SK-N-SH (cell line): ENCODE data around the gene USP12. TPM values are rescaled to one million over a fixed set of nuclear protein-coding genes. Genes with fewer than 3 reads are reported as not detected.

Source experiments
- CTCF ChIA-PET: fragments of 300-600, 350-600 bp; formaldehyde crosslinking; extraction: SDS; loops from one replicate; lab custom pipeline; 2021; lab: Yijun Ruan, JAX
- POLR2A ChIA-PET: fragments of 350-600 bp; sonication (Branson Sonifier 250); formaldehyde crosslinking; extraction: SDS; loops from one replicate; lab custom pipeline; 2020; ENCODE audit warnings: antibody characterized with exemption, inconsistent platforms; lab: Yijun Ruan, JAX
- DNase-seq: peaks from one replicate; pipeline ENCODE4 v3.0.0; 2012
- H2AFZ ChIP-seq: fragments of 200-600 bp; sonication (generic); 2 replicates; pipeline ENCODE4 v1.8.1; 2016; ENCODE audit warnings: antibody characterized with exemption, mild to moderate bottlenecking, low read depth
- H3F3A ChIP-seq: fragments of 200-600 bp; sonication (generic); replicated peaks from 2 replicates; pipeline ENCODE3; 2016; ENCODE audit warnings: antibody characterized with exemption, mild to moderate bottlenecking; ENCODE audit not compliant: insufficient read depth
- H3K27ac ChIP-seq, 2 experiments: fragments of 200-500 bp in 1 of 2; fragments of 200-600 bp in 1 of 2; sonication (Bioruptor generic) in 1 of 2; sonication (generic), shearing (Covaris generic) in 1 of 2; 2 replicates each; pipeline versions ENCODE4 v1.5.1 to v1.6.1; 2014 to 2016; ENCODE audit warnings: low read depth in 2 of 2, inconsistent platforms in 1 of 2, low read length in 1 of 2, mild to moderate bottlenecking in 1 of 2, mixed read lengths in 1 of 2
- H3K27me3 ChIP-seq: fragments of 200-600 bp; sonication (generic), shearing (Covaris generic); 2 replicates; pipeline ENCODE4 v1.6.1; 2016; ENCODE audit warnings: mixed run types; ENCODE audit not compliant: insufficient read depth
- H3K36me3 ChIP-seq, 2 experiments: fragments of 200-500 bp in 1 of 2; fragments of 200-600 bp in 1 of 2; sonication (Bioruptor generic) in 1 of 2; sonication (generic) in 1 of 2; replicated peaks in 1 of 2; 2 replicates each; pipeline versions ENCODE3 to v1.5.1; 2014 to 2016; ENCODE audit warnings: low read length in 1 of 2, mild to moderate bottlenecking in 1 of 2; ENCODE audit not compliant: insufficient read depth in 2 of 2, control insufficient read depth in 1 of 2
- H3K4me1 ChIP-seq, 2 experiments: fragments of 200-500 bp in 1 of 2; fragments of 200-600 bp in 1 of 2; sonication (Bioruptor generic) in 1 of 2; sonication (generic), shearing (Covaris generic) in 1 of 2; 2 replicates each; pipeline versions ENCODE4 v1.5.1 to v1.6.1; 2014 to 2016; ENCODE audit warnings: low read depth in 1 of 2, low read length in 1 of 2, mixed run types in 1 of 2; ENCODE audit not compliant: insufficient read depth in 2 of 2, control insufficient read depth in 1 of 2
- H3K4me2 ChIP-seq: fragments of 200-600 bp; sonication (generic), shearing (Covaris generic); 2 replicates; pipeline ENCODE4 v1.6.1; 2017; ENCODE audit warnings: mixed run types
- H3K4me3 ChIP-seq, 2 experiments: fragments of 200-500 bp in 1 of 2; fragments of 200-600 bp in 1 of 2; sonication (Bioruptor generic) in 1 of 2; sonication (generic), shearing (Covaris generic) in 1 of 2; 2 replicates each; pipeline versions ENCODE4 v1.5.1 to v1.8.1; 2014 to 2016; ENCODE audit warnings: low read depth in 2 of 2, inconsistent platforms in 1 of 2, low read length in 1 of 2, mild to moderate bottlenecking in 1 of 2, mixed read lengths in 1 of 2, moderate library complexity in 1 of 2
- H3K79me2 ChIP-seq: fragments of 200-600 bp; sonication (generic); 2 replicates; pipeline ENCODE4 v1.8.1; 2017; ENCODE audit warnings: mild to moderate bottlenecking; ENCODE audit not compliant: insufficient read depth
- H3K9ac ChIP-seq: fragments of 200-600 bp; sonication (generic); 2 replicates; pipeline ENCODE4 v1.6.1; 2017; ENCODE audit warnings: mixed run types
- H3K9me2 ChIP-seq: fragments of 200-600 bp; sonication (generic); 2 replicates; pipeline ENCODE4 v1.6.1; 2017; ENCODE audit warnings: mixed run types
- H3K9me3 ChIP-seq: fragments of 200-600 bp; sonication (generic); 2 replicates; pipeline ENCODE4 v1.6.1; 2017; ENCODE audit warnings: mixed run types, mild to moderate bottlenecking, moderate library complexity
- H4K20me1 ChIP-seq: fragments of 200-600 bp; sonication (generic); 2 replicates; pipeline ENCODE4 v1.6.1; 2017; ENCODE audit warnings: mild to moderate bottlenecking, mixed run types; ENCODE audit not compliant: insufficient read depth
- CHD2 ChIP-seq: fragments of 150-350 bp; IDR thresholded peaks from 2 replicates; pipeline ENCODE4 v1.6.1; 2018; ENCODE audit warnings: low read length; ENCODE audit not compliant: partially characterized antibody
- ELF1 ChIP-seq: IDR thresholded peaks from 2 replicates; pipeline ENCODE4 v1.4.0; 2012
- EP300 ChIP-seq, 2 experiments: IDR thresholded peaks; 2 replicates each; pipeline versions ENCODE4 v1.4.0 to v1.6.1; 2012; ENCODE audit warnings: borderline replicate concordance in 1 of 2, low read depth in 1 of 2, low read length in 1 of 2
- EZH2phosphoT487 ChIP-seq: fragments of 200-600 bp; sonication (generic); IDR thresholded peaks from 2 replicates; pipeline ENCODE4 v1.6.1; 2017; ENCODE audit warnings: low read depth, mixed run types, mild to moderate bottlenecking, antibody characterized with exemption, moderate library complexity, borderline replicate concordance
- FOXM1 ChIP-seq: IDR thresholded peaks from 2 replicates; pipeline ENCODE4 v1.4.0; 2012; ENCODE audit warnings: low read depth, mild to moderate bottlenecking
- GABPA ChIP-seq: IDR thresholded peaks from 2 replicates; pipeline ENCODE4 v1.4.0; 2012; ENCODE audit warnings: low read depth, mild to moderate bottlenecking
- GATA2 ChIP-seq: sonication (generic); formaldehyde crosslinking; IDR thresholded peaks from 2 replicates; pipeline ENCODE4 v1.5.0; 2020; ENCODE audit warnings: mild to moderate bottlenecking, missing genetic modification reagents
- JUND ChIP-seq: IDR thresholded peaks from 2 replicates; pipeline ENCODE4 v1.4.0; 2012
- NFIC ChIP-seq: IDR thresholded peaks from 2 replicates; pipeline ENCODE4 v1.4.0; 2012; ENCODE audit warnings: borderline replicate concordance
- PBX3 ChIP-seq: IDR thresholded peaks from 2 replicates; pipeline ENCODE4; 2012
- POLR2AphosphoS5 ChIP-seq: IDR thresholded peaks from 2 replicates; pipeline ENCODE4 v1.6.1; 2012; ENCODE audit warnings: low read depth, low read length
- RFX5 ChIP-seq: IDR thresholded peaks from 2 replicates; pipeline ENCODE4 v1.6.1; 2012; ENCODE audit warnings: mild to moderate bottlenecking, improper control_type of control experiment, low read length
- RXRA ChIP-seq: IDR thresholded peaks from 2 replicates; pipeline ENCODE4 v1.4.0; 2012; ENCODE audit warnings: low read depth, mild to moderate bottlenecking, borderline replicate concordance
- SIN3A ChIP-seq: IDR thresholded peaks from 2 replicates; pipeline ENCODE4 v1.6.1; 2012; ENCODE audit warnings: low read depth, mild to moderate bottlenecking, low read length, moderate library complexity, borderline replicate concordance
- TAF1 ChIP-seq: IDR thresholded peaks from 2 replicates; pipeline ENCODE4 v1.6.1; 2012; ENCODE audit warnings: low read depth, mild to moderate bottlenecking, low read length, moderate library complexity, borderline replicate concordance
- TCF12 ChIP-seq: IDR thresholded peaks from 2 replicates; pipeline ENCODE4 v1.4.0; 2012
- TEAD4 ChIP-seq: IDR thresholded peaks from 2 replicates; pipeline ENCODE4 v1.4.0; 2012; ENCODE audit warnings: mild to moderate bottlenecking, borderline replicate concordance; ENCODE audit not compliant: insufficient read depth
- WGBS: methylation state at CpG from one replicate; pipeline ENCODE4 v1.1.6; 2017; ENCODE audit warnings: low lambda C conversion rate; 5-methylcytosine and 5-hydroxymethylcytosine counted together
- polyA plus RNA-seq, 3 experiments: library from polyadenylated mRNA; depleted of rRNA; stranded (reverse); fragments of >200 nt; gene quantifications; 2 replicates each; pipeline ENCODE4 v1.2.3, GENCODE V29; 2012

The USP12 gene
- polyA plus RNA-seq, 1 of the 3 experiments (the other 2 are of a cell fraction) = 5.0 TPM

GRCh38 chr13:27022571-27023311, 148.9 kb downstream of the USP12 start (continued):
- no peak for TF ChIP-seq NFIC
- no peak for TF ChIP-seq RXRA

- Histone ChIP-seq H4K20me1 (no peaks in the 10 kb centered on the region), H3K36me3 (no peaks in the 10 kb centered on the region), H3K9me3 (no peaks in the 10 kb centered on the region), H3K79me2 (no peaks in the 10 kb centered on the region), H3K4me3 (no peak overlapping the region), H2AFZ (no peak overlapping the region), H3K9ac (no peak overlapping the region), H3F3A (no peaks in the 10 kb centered on the region), H3K4me2 (no peak overlapping the region)
- CTCF ChIA-PET = interaction anchor here (1.9 kb wide), 1 partner anchor 341 kb away, joined by 4 read pairs; no protein-coding TSS in a partner anchor
- no peak for DNase-seq
- TF ChIP-seq TCF12 (no peak), ELF1 (no peak), RFX5 (no peak), TAF1 (no peak), FOXM1 (no peak), NFIC (no peak), CHD2 (no peak), GATA2 (no peak), EZH2phosphoT487 (no peak), EP300 (IDR thresholded peaks at IDR 0.05; ENCODE audit: borderline replicate concordance in 1 of 2, low read depth in 1 of 2, low read length in 1 of 2) (no peak), SIN3A (no peak), JUND (no peak), POLR2AphosphoS5 (no peak), TEAD4 (no peak), PBX3 (no peak)
- TF ChIP-seq, all 33 proteins: peak for 0
- WGBS = 85% methylated on average over 6 of the region's 8 CpGs
- no peaks in the 10 kb centered on the region for H3K9me2 ChIP-seq
- no peak overlapping the region for H3K27ac ChIP-seq
- POLR2A ChIA-PET = no interaction called here
- no peaks in the 10 kb centered on the region for H3K27me3 ChIP-seq
- peaks cover 0 to 5% of the 10 kb centered on the region in 2 experiments; a peak in 1 of 4 replicates for H3K4me1 ChIP-seq
Measured at GRCh38 chr13:27020415-27020814, 151.2 kb downstream of the USP12 start.

GRCh38 chr13:27018882-27019281, 152.7 kb downstream of the USP12 start:
- no peak overlapping the region for H3K27ac ChIP-seq
- no peaks in the 10 kb centered on the region for H3K79me2 ChIP-seq
- no peaks in the 10 kb centered on the region for H4K20me1 ChIP-seq
- H3K27me3 ChIP-seq = no peaks in the 10 kb centered on the region
- 84% methylated on average over 5 of the region's 5 CpGs for WGBS
- no peaks in the 10 kb centered on the region for H3K9me3 ChIP-seq
- ChIA-PET POLR2A (no interaction called here), CTCF (interaction anchor here (1.5 kb wide), 1 partner anchor 343 kb away, joined by 4 read pairs; no protein-coding TSS in a partner anchor)
- H3F3A ChIP-seq = no peaks in the 10 kb centered on the region
- no peak overlapping the region for H3K9ac ChIP-seq
- no peak overlapping the region for H2AFZ ChIP-seq
- no peak for TF ChIP-seq GABPA
- H3K4me1 ChIP-seq = peaks cover 0 to 5% of the 10 kb centered on the region in 2 experiments; a peak in 1 of 4 replicates
- no peak overlapping the region for H3K4me2 ChIP-seq
- DNase-seq = no peak
- no peaks in the 10 kb centered on the region for H3K36me3 ChIP-seq
- no peaks in the 10 kb centered on the region for H3K9me2 ChIP-seq
- H3K4me3 ChIP-seq = no peak overlapping the region
